ENCODE measurements around the gene HIPK2.

Gene HIPK2

GRCh38 chr7:139522830-139523198, 255.0 kb downstream of the HIPK2 start:
- H3K4me3 ChIP-seq (ENCODE audit: low read length in 2 of 2), result no peak overlapping the region
- H3K27me3 ChIP-seq (ENCODE audit: control insufficient read depth in 2 of 2, insufficient read depth in 2 of 2, low read length in 2 of 2), result peaks cover 15 to 26% of the 10 kb centered on the region in 2 donors
- no peak overlapping the region for H3K9ac ChIP-seq (ENCODE audit: low read depth in 1 of 2, low read length in 2 of 2)
- no peaks in the 10 kb centered on the region for H3K4me1 ChIP-seq (ENCODE audit: control insufficient read depth in 2 of 2, insufficient read depth in 2 of 2, low read length in 2 of 2)
- H3K36me3 ChIP-seq (ENCODE audit: control insufficient read depth in 2 of 2, insufficient read depth in 2 of 2, low read length in 2 of 2), result no peaks in the 10 kb centered on the region
- H3K9me3 ChIP-seq (ENCODE audit: control insufficient read depth in 2 of 2, low read length in 2 of 2), result no peaks in the 10 kb centered on the region
- H3K27ac ChIP-seq (ENCODE audit: low read depth in 2 of 2, low read length in 2 of 2), result no peak overlapping the region

DNA sequence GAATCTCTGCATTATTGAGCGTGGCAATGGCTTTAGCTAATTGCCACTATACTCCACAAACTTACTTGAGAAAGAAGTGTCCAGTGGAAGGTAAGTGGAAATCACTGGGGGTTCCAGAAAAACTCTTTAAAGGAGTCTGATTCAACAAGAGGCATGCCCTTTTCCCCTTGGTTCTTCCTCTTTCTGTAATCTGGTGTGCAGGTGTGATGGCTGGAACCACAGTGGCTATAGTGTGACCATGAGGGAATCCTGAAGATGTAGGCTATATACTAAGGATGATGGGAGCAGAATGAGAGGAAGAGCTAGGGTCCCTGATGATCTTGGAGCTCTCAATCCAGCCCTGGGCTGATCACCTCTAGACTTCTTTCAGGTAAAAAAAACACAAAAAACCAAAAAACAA, 256.4 kb downstream of the HIPK2 start:
- Histone ChIP-seq H3K4me1 (ENCODE audit: control insufficient read depth in 2 of 2, insufficient read depth in 2 of 2, low read length in 2 of 2) (no peaks in the 10 kb centered on the region), H3K27me3 (ENCODE audit: control insufficient read depth in 2 of 2, insufficient read depth in 2 of 2, low read length in 2 of 2) (peaks cover 15 to 26% of the 10 kb centered on the region in 2 donors), H3K36me3 (ENCODE audit: control insufficient read depth in 2 of 2, insufficient read depth in 2 of 2, low read length in 2 of 2) (no peaks in the 10 kb centered on the region), H3K9me3 (ENCODE audit: control insufficient read depth in 2 of 2, low read length in 2 of 2) (no peaks in the 10 kb centered on the region), H3K27ac (ENCODE audit: low read depth in 2 of 2, low read length in 2 of 2) (no peak overlapping the region), H3K4me3 (ENCODE audit: low read length in 2 of 2) (no peak overlapping the region), H3K9ac (ENCODE audit: low read depth in 1 of 2, low read length in 2 of 2) (no peak overlapping the region)

- Histone ChIP-seq H3K27ac (ENCODE audit: low read depth in 2 of 2, low read length in 2 of 2) (no peak overlapping the region), H3K9me3 (ENCODE audit: control insufficient read depth in 2 of 2, low read length in 2 of 2) (no peaks in the 10 kb centered on the region), H3K4me1 (ENCODE audit: control insufficient read depth in 2 of 2, insufficient read depth in 2 of 2, low read length in 2 of 2) (no peaks in the 10 kb centered on the region), H3K36me3 (ENCODE audit: control insufficient read depth in 2 of 2, insufficient read depth in 2 of 2, low read length in 2 of 2) (no peaks in the 10 kb centered on the region), H3K4me3 (ENCODE audit: low read length in 2 of 2) (no peak overlapping the region), H3K27me3 (ENCODE audit: control insufficient read depth in 2 of 2, insufficient read depth in 2 of 2, low read length in 2 of 2) (no peaks in the 10 kb centered on the region), H3K9ac (ENCODE audit: low read depth in 1 of 2, low read length in 2 of 2) (no peak overlapping the region)
Observed at GRCh38 chr7:139515266-139515665, 262.5 kb downstream of the HIPK2 start.
